Loucy (cell line): ENCODE data around the gene GPAM.

ENCODE experiments used
- EZH2phosphoT487 ChIP-seq: fragments of 200-600 bp; IDR thresholded peaks from 2 replicates; pipeline ENCODE4 v1.6.1; 2018; ENCODE audit warnings: antibody characterized with exemption, mild to moderate bottlenecking, moderate library complexity, borderline replicate concordance
- TF ChIP-seq, protein P1 (sequence below): fragments of 200-600 bp; sonication (generic); conservative IDR thresholded peaks from 2 replicates; pipeline ENCODE4 v1.5.1; 2014; ENCODE audit warnings: mild to moderate bottlenecking, antibody characterized with exemption, low read length

DNA sequence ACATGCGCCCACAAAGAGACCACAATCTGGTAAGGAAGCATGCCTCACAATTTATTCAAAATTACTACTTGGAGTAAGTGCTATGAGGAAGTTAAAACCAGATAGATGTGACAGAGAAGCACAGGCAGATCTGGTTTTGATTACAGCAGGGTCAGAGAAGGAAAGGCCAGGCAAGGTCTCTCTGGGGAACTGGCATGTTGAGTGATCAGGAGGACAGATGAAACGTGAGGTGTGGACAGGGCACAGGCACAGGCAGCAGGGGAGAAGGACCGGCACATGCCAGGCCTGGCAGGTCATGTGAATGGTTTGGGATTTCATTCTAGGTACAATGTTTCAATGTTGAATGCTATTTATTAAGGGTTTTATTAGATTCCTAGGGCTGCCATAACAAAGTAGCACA, 51.6 kb downstream of the GPAM start:
- TF ChIP-seq, protein P1, sequence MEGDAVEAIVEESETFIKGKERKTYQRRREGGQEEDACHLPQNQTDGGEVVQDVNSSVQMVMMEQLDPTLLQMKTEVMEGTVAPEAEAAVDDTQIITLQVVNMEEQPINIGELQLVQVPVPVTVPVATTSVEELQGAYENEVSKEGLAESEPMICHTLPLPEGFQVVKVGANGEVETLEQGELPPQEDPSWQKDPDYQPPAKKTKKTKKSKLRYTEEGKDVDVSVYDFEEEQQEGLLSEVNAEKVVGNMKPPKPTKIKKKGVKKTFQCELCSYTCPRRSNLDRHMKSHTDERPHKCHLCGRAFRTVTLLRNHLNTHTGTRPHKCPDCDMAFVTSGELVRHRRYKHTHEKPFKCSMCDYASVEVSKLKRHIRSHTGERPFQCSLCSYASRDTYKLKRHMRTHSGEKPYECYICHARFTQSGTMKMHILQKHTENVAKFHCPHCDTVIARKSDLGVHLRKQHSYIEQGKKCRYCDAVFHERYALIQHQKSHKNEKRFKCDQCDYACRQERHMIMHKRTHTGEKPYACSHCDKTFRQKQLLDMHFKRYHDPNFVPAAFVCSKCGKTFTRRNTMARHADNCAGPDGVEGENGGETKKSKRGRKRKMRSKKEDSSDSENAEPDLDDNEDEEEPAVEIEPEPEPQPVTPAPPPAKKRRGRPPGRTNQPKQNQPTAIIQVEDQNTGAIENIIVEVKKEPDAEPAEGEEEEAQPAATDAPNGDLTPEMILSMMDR = no peak
- no peak for TF ChIP-seq EZH2phosphoT487
